Body of pancreas (tissue), 4 donors: ENCODE data around the gene TBC1D12. TPM values are rescaled to one million over a fixed set of nuclear protein-coding genes. Genes with fewer than 3 reads are reported as not detected.
A peak's percentile ranks its signal among the peaks of the same experiment; 100 is the strongest.

Source experiments
- ATAC-seq: fragments of 150-250 bp; one replicate; pipeline ENCODE4 v1.9.1; 2016
- DNase-seq, 4 donors: peaks; one replicate each; pipeline ENCODE4 v3.0.0-alpha.2; 2019
- H3K27ac ChIP-seq, 4 donors: fragments of 200-600 bp; sonication (generic); 1 replicate in 3 of 4; 2 replicates in 1 of 4; pipeline versions ENCODE4 v1.5.1 to v1.6.1; 2016 to 2019; ENCODE audit warnings: mild to moderate bottlenecking in 1 of 4, mixed read lengths in 1 of 4, moderate library complexity in 1 of 4
- H3K27me3 ChIP-seq, 2 donors: fragments of 200-600 bp; sonication (generic); one replicate each; pipeline ENCODE4 v1.6.0; 2016; ENCODE audit warnings: mild to moderate bottlenecking in 1 of 2
- H3K36me3 ChIP-seq, 2 donors: fragments of 200-600 bp; sonication (generic); replicated peaks in 1 of 2; 2 replicates each; pipeline ENCODE4 v1.5.1; 2016; ENCODE audit warnings: low read depth in 2 of 2; ENCODE audit not compliant: insufficient read depth in 1 of 2
- H3K4me1 ChIP-seq: fragments of 200-600 bp; sonication (generic); one replicate; pipeline ENCODE4 v1.6.0; 2016
- H3K4me3 ChIP-seq, 2 donors: fragments of 200-600 bp; sonication (generic); 1 replicate in 1 of 2; 2 replicates in 1 of 2; pipeline ENCODE4 v1.5.1; 2016 to 2019
- H3K9me3 ChIP-seq, 3 donors: fragments of 200-600 bp; sonication (generic); 1 replicate in 2 of 3; 2 replicates in 1 of 3; pipeline ENCODE4 v1.5.1; 2016
- CTCF ChIP-seq, 7 experiments: fragments of 450-650 bp in 4 of 7; fragments of 200-600 bp in 3 of 7; sonication (generic) in 3 of 7; IDR thresholded peaks; one replicate each; pipeline ENCODE4 v1.5.1; 2016 to 2019; ENCODE audit warnings: antibody characterized with exemption in 7 of 7
- POLR2A ChIP-seq, 3 donors: fragments of 450-650 bp; IDR thresholded peaks; one replicate each; pipeline ENCODE4 v1.6.1; 2016; ENCODE audit warnings: antibody characterized with exemption in 3 of 3, mild to moderate bottlenecking in 2 of 3
- WGBS, 2 donors: methylation state at CpG; one replicate each; pipeline ENCODE4 v1.1.5; 2017; 5-methylcytosine and 5-hydroxymethylcytosine counted together
- intact Hi-C: fragments of 100-400 bp; cut with DNase I; formaldehyde crosslinking; loops from one replicate; pipeline ENCODE4 v1.15.1; 2023
- total RNA-seq, 2 donors: library from RNA; depleted of rRNA; stranded (reverse); fragments of >200 nt; gene quantifications; one replicate each; pipeline ENCODE4 v1.1.0, GENCODE V29; 2016

TBC1D12 gene
- total RNA-seq = 10 to 100 TPM; 11.9 to 17.5 TPM

DNA sequence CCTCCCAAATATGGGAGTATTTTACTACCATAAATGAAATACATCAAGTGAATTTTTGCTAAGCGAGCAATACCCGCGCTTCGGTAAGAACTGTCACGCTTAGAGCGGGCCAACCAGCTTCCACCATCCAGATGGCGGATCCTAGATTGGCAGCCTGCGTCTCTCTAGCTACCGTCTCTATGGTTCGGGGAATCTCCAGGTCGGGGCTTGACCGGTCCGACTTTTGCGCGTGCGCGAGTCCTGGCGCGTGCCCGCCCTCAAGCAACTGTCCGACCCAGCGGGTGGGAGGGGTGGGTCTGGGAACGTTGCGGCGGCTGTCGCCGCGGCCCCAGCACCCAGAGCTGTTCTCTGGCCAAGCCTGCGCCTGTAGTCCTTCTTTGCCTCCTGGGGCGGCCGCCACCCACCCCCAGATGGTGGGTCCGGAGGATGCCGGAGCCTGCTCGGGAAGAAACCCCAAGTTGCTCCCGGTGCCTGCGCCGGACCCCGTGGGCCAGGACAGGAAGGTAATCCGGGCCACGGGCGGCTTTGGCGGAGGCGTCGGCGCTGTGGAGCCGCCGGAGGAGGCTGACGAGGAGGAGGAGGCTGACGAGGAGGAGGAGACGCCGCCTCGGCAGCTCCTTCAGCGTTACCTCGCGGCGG is at the start of gene TBC1D12:
TSS of gene TBC1D12 (plus strand) at position 338 of the 639 bp plus-strand sequence. CDS start at position 411, 73 bp downstream.
- peak within 1 kb of the TSS; percentile 87 to 97 (median 92) for H3K27ac ChIP-seq
- WGBS, 2 donors = 1 to 3% methylated on average over 8 to 49 of the region's 56 CpGs
- H3K4me3 ChIP-seq = peak within 1 kb of the TSS; percentile 79 to 86
- ATAC-seq = peak; percentile 90
- H3K27me3 ChIP-seq = no peaks in the 10 kb centered on the region
- TF ChIP-seq POLR2A (IDR thresholded peaks at IDR 0.05) (peak; percentile 79 to 88 (median 88)), CTCF (IDR thresholded peaks at IDR 0.05) (no peak)
- intact Hi-C loops = no loop called here
- H3K36me3 ChIP-seq = no peaks in the 10 kb centered on the region
- no peaks in the 10 kb centered on the region for H3K9me3 ChIP-seq
- peak; percentile 95 to 97 (median 96) for DNase-seq
- H3K4me1 ChIP-seq = peaks cover 30% of the 10 kb centered on the region

- ATAC-seq (no peak), DNase-seq (no peak)
- WGBS, 2 donors = 89 to 97% methylated on average over 3 of the region's 3 CpGs
- TF ChIP-seq POLR2A (IDR thresholded peaks at IDR 0.05) (no peak), CTCF (IDR thresholded peaks at IDR 0.05) (no peak)
- H3K27ac ChIP-seq = no peak overlapping the region
- no peaks in the 10 kb centered on the region for H3K27me3 ChIP-seq
- no peak overlapping the region for H3K4me3 ChIP-seq
- H3K4me1 ChIP-seq = no peaks in the 10 kb centered on the region
- intact Hi-C loops = no loop called here
- no peaks in the 10 kb centered on the region for H3K9me3 ChIP-seq
- peaks cover 0 to 15% of the 10 kb centered on the region in 2 donors for H3K36me3 ChIP-seq
Measured at GRCh38 chr10:94353336-94353735, 49.0 kb upstream of the TBC1D12 start.

GRCh38 chr10:94355841-94356240 is 46.5 kb upstream of the TBC1D12 start:
- TF ChIP-seq CTCF (IDR thresholded peaks at IDR 0.05) = no peak
- 92 to 93% methylated on average over 2 of the region's 2 CpGs for WGBS, 2 donors
- peaks cover 0 to 12% of the 10 kb centered on the region in 2 donors for H3K36me3 ChIP-seq
- H3K9me3 ChIP-seq = no peaks in the 10 kb centered on the region
- H3K4me1 ChIP-seq = no peaks in the 10 kb centered on the region
- H3K27ac ChIP-seq = no peak overlapping the region
- no peaks in the 10 kb centered on the region for H3K27me3 ChIP-seq
- H3K4me3 ChIP-seq = no peak overlapping the region
- no peak for ATAC-seq
- intact Hi-C loops = no loop called here
- no peak for DNase-seq

DNA sequence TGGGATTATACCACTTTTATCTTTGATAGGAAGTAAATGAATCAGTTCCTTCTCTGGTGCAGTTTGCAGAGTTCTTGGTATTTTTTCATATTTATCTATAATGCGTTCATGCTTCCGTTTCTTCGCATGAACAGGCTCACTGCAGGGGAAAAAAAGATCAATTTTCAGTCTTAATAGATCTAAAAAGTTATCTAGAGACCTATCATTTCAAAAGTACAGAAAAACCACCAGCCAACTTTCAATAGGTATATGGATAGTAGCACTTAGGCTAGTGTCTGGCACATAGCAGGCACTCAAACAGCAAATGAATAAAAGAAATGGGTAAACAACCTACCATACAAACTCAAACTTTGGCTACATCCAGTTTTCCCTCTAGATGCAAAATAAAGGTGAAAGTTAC is 45.1 kb upstream of the TBC1D12 start:
- Histone ChIP-seq H3K36me3 (peaks cover 0 to 8% of the 10 kb centered on the region in 2 donors), H3K4me1 (peaks cover 11% of the 10 kb centered on the region), H3K27ac (no peak overlapping the region), H3K9me3 (no peaks in the 10 kb centered on the region), H3K4me3 (no peak overlapping the region), H3K27me3 (no peaks in the 10 kb centered on the region)
- no peak for TF ChIP-seq POLR2A (IDR thresholded peaks at IDR 0.05)
- no peak for TF ChIP-seq CTCF (IDR thresholded peaks at IDR 0.05)
- ATAC-seq (no peak), DNase-seq (no peak)
- 94 to 97% methylated on average over 3 of the region's 3 CpGs for WGBS, 2 donors
- intact Hi-C loops = no loop called here

GRCh38 chr10:94358480-94358879 is 43.9 kb upstream of the TBC1D12 start:
- no peak for ATAC-seq
- peaks cover 0 to 8% of the 10 kb centered on the region in 2 donors for H3K36me3 ChIP-seq
- H3K27me3 ChIP-seq = no peaks in the 10 kb centered on the region
- no peaks in the 10 kb centered on the region for H3K9me3 ChIP-seq
- no peak overlapping the region for H3K27ac ChIP-seq
- intact Hi-C loops = no loop called here
- WGBS, 2 donors = 67 to 75% methylated on average over 2 of the region's 2 CpGs
- TF ChIP-seq POLR2A (IDR thresholded peaks at IDR 0.05) (no peak), CTCF (IDR thresholded peaks at IDR 0.05) (no peak)
- H3K4me3 ChIP-seq = no peak overlapping the region
- H3K4me1 ChIP-seq = peaks cover 11% of the 10 kb centered on the region
- no peak for DNase-seq
